Kidney glomerular epithelial cell (primary cell): ENCODE measurements around the gene SLC26A8.
"Not testable (repeated sequence)": the region's sequence is repeated elsewhere in the genome, so short reads cannot be mapped to it uniquely, and the experiment has no call there.

ENCODE experiments used
- DNase-seq: peaks from one replicate; lab custom pipeline; 2025; lab: John Stamatoyannopoulos, UW

SLC26A8 gene

DNA sequence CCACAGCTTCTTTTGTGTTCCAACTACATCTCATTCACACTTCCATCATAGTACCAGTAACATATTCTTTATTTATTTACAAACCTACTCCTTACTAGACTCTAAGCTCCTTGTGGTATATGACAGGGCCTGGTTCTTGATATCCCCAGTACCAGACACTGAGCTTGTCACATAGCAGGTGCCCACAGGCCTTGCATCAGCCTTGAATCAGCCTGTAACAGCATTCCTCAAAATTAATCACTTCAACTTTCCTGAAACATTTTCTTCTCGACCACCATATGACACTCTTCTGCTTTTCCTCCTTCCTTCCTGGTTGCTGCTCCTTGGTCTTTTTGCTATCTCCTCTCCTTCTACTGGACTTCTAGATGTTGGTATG is 78.8 kb downstream of the SLC26A8 start:
- DNase-seq = no peak

DNA sequence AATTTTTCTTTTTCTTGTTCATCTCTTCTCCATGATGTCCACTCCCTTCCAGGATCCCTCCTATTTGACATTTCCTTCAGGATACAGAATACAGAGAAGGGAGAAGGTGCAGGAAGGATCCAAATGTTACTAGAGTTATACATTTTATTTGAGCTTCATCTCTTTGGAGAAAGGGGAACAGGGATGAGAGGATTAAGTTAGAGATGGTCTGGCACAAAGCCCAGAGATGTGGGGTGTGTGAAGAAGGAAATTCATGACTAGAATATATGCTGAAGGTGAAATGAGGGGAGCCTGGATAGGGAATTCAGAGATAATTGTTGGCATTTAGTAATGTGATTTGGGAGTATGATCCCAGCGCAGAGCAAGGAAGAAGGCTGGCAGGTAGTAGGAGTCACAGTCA is 81.1 kb downstream of the SLC26A8 start:
- no peak for DNase-seq

DNA sequence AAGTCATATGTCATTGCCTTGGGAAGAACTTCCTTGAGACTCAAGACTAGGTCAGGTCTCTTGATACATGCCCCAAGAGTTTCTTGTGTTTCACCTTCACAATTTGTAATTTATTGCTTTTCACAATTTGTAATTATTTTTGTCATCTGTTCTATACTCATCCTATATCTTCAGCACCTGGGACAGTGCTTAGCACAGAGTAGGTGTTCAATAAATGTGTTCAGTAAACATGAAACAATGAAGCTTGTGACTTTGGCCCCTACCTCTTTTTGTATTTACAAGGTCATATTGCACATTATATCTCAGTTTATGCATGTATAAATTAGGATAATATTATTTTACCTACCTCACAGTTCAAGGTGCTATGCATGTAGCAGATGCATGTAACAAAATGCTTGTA is 82.1 kb downstream of the SLC26A8 start:
- DNase-seq = no peak

DNA sequence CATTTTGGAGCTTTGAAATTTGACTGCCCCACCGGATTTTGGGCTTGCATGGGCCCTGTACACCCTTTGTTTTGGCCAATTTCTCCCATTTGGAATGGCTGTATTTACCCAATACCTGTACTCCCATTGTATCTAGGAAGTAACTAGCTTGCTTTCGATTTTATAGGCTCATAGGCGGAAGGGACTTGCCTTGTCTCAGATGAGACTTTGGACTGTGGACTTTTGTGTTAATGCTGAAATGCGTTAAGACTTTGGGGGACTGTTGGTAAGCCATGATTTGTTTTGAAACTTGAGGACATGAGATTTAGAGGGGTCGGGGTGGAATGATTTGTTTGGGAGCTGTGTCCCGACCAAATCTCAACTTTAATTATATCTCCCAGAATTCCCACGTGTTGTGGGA is 83.3 kb downstream of the SLC26A8 start:
- DNase-seq = not testable (repeated sequence)

DNA sequence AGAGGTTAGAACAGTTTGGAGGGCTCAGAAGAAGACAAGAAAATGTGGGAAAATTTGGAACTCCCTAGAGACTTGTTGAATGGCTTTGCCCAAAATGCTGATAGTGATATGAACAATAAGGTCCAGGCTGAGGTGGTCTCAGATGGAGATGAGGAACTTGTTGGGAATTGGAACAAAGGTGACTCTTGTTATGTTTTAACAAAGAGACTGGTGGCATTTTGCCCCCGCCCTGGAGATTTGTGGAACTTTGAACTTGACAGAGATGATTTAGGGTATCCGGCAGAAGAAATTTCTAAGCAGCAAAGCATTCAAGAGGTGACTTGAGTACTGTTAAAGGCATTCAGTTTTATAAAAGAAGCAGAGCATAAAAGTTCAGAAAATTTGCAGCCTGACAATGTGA is 84.4 kb downstream of the SLC26A8 start:
- not testable (repeated sequence) for DNase-seq

DNA sequence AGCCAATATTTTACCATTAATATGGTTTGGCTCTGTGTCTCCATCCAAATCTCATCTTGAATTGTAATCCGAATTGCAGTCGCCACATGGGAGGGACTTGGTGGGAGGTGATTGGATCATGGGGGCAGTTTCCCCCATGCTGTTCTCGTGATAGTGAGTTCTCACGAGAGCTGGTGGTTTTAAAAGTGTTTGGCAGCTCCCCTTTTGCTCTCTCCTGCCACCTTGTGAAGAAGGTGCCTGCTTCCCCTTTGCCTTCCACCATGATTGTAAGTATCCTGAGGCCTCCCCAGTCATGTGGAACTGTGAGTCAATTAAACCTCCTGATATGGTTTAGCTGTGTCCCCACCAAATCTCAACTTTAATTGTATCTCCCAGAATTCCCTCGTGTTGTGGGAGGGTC is 85.2 kb downstream of the SLC26A8 start:
- not testable (repeated sequence) for DNase-seq

DNA sequence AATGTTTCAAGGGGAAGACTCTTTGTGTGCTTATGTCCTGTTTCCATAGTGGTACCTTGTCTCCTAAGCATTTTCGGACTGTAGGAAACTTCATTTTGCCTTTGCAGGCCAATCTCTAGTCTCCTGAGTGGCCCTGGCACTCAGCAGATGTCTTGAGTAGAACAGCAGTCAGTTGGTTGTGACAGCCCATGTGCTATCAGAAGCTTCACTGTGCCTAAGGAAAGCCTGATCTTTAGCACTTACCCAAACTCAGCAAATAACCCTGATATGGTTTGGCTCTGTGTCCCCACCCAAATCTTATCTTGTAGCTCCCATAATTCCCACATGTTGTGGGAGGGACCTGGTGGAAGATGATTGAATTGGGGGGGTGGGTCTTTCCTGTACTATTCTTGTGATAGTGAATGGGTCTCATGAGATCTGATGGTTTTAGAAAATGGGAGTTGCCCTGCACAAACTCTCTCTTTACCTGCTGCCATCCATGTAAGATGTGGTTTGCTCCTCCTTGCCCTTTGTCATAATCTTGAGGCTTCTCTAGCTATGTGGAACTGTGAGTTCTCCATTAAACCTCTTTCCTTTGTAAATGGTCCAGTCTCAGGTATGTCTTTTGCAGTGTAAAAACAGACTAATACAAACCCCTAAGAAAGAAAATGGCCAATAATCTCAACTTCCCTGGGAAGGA is 87.6 kb downstream of the SLC26A8 start:
- DNase-seq = no peak

DNA sequence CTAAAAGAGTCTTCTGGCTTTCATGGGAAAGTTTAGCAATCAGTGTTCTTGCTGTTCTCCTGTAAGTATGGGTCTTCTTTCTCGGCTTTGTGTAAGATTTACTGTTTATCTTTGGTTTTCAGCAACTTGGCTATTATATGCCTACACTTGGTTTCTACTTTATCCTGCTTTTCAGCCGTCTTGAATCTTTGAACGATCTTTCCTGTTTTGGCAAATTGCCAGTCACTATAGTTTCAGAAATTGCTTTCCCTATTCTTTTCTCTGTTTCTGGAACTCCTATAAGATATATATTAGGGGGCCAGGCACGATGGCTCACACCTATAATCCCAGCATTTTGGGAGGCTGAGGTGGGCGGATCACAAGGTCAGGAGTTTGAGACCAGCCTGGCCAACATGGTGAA is 89.0 kb downstream of the SLC26A8 start:
- no peak for DNase-seq

DNA sequence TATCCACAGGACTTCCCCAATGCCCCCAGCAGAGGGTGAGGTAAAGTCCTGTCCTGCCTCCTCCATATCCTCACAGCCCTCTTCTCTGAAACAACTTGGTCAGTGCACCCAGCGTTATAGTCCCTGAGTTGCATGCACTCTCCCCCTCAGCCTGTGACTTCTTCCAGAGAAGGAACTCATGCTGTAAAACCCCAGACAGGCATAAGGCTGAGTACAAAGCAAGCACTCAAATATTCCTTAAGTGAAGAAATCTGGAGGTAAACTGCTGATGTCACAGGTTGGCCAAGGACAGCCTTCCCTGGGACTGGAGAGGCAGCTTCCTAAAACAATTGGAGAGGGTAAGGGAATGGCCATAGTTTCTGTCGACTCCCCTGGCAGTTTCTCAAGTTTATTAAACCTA is 90.6 kb downstream of the SLC26A8 start:
- no peak for DNase-seq

DNA sequence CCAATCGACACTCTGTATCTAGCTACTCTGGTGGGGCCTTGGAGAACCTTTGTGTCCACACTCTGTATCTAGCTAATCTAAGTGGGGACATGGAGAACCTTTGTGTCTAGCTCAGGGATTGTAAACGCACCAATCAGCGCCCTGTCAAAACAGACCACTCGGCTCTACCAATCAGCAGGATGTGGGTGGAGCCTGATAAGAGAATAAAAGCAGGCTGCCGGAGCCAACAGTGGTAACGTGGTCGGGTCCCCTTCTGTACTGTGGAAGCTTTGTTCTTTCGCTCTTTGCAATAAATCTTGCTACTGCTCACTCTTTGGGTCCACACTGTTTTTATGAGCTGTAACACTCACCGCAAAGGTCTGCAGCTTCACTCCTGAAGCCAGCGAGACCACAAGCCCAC is 92.6 kb downstream of the SLC26A8 start:
- not testable (repeated sequence) for DNase-seq

DNA sequence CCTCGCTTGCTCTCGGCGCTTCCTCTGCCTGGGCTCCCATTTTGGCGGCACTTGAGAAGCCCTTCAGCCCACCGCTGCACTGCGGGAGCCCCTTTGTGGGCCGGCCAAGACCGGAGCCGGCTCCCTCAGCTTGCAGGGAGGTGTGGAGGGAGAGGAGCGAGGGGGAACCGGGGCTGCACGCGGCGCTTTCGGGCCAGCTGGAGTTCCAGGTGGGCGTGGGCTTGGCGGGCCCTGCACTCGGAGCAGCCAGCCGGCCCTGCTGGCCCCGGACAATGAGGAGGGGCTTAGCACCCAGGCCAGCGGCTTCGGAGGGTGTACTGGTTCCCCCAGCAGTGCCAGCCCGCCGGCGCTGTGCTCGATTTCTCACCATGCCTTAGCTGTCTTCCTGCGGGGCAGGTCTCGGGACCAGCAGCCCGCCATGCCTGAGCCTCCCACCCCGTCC is 93.3 kb downstream of the SLC26A8 start:
- no peak for DNase-seq

DNA sequence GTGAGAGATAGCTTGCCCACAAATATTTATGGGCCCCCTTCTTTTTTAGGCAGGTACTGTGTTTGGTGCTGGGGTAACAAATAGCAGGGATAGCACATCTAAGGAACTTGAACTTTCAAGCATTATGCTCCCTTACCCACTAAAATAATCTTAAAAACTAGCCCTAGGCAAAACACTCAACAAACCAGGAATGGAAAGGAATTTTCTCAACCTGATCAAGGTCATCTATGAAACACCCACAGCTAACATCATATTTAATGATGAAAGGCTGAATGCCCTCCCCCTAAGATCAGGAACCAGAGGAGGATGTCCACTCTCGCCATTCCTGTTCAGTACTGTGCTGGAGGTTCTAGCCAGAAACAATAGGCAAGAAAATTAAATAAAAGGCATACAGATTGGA is 94.8 kb downstream of the SLC26A8 start:
- DNase-seq = no peak

DNA sequence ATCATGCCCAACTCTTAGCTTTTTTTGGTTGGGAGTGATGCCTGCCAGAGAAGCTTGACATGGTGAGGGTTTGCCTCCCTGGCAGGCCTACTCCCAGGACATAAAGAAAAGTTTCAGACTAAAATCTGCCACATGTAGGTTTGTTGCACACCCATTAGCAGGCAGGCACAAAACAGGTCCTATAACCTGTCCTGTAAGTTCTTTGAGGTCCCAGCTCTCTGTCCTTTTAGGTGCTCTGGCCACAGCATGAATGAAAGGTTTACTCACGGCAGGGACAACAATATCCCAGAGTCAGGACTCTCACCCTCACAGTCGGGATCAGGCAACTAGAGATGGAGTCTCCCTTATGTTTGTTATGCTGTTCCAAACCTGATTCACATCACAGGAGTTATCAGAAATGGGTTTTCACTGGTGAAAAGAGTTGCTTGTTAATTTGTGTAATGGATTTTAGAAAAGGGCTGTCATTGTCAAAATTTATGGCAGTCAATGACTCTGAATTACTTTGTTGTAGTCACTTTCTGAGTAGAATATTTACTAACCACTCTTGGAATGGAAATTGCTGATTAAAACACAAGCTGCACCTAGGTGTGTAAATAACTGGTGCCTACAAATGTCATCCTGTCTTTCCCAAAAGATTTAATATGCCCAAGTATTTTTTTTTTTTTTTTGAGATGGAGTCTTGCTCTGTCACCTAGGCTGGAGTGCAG is 97.8 kb downstream of the SLC26A8 start:
- DNase-seq = no peak

DNA sequence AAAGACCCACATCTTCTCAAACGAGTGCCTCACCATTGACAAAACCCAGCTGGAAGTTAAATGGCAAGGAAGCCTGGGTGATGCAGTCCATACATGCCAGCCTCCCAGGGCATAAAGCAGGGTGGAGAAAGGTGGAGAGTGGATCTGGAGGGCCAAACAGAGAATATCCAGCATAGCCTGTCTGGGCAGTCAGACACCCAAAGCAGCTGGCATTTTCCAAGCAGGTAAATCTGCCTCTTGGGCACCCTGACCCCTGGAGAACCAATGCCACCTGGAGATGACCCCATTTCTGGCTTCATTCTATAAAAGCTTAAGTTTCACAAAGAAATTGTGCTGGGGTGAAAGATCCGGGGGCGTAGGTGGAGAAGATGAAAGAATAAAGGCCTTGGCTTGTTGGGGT is 98.5 kb downstream of the SLC26A8 start:
- no peak for DNase-seq

DNA sequence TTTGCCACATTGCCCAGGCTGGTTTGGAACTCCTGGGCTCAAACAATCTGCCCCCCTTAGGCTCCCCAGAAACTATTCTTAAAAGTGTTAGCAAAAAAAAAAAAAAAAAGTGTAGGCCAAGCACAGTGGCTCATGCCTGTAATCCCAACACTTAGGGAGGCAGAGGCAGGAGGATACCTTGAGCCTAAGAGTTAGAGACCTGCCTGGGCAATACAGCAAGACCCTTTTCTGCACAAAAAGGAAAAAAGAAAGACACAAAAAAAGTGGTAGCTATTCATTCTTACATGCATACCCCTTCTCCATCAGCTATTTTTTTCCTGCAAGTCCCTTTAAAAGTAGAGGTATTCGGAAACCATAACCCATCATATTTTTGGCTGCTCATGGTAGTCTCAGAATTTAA is 100.3 kb downstream of the SLC26A8 start:
- DNase-seq = no peak

DNA sequence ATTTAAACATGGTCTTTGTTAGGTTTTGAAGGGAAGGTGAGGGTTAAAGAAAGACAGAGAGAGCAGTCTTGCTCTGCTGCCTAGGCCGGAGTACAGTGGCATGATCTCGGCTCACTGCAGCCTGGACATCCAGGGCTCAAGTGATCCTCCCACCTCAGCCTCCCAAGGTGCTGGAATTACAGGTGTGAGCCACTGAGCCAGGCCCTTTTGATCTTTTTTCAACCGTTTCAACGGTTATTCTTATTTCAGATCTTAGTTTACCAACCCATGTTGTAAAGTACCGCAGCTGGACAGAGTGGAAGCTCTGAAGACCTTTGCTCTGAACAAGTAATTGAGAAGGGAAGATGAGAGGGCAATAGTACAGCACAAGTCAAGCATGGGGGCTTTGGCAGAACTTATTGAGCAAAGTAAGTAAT is 102.3 kb downstream of the SLC26A8 start:
- no peak for DNase-seq

DNA sequence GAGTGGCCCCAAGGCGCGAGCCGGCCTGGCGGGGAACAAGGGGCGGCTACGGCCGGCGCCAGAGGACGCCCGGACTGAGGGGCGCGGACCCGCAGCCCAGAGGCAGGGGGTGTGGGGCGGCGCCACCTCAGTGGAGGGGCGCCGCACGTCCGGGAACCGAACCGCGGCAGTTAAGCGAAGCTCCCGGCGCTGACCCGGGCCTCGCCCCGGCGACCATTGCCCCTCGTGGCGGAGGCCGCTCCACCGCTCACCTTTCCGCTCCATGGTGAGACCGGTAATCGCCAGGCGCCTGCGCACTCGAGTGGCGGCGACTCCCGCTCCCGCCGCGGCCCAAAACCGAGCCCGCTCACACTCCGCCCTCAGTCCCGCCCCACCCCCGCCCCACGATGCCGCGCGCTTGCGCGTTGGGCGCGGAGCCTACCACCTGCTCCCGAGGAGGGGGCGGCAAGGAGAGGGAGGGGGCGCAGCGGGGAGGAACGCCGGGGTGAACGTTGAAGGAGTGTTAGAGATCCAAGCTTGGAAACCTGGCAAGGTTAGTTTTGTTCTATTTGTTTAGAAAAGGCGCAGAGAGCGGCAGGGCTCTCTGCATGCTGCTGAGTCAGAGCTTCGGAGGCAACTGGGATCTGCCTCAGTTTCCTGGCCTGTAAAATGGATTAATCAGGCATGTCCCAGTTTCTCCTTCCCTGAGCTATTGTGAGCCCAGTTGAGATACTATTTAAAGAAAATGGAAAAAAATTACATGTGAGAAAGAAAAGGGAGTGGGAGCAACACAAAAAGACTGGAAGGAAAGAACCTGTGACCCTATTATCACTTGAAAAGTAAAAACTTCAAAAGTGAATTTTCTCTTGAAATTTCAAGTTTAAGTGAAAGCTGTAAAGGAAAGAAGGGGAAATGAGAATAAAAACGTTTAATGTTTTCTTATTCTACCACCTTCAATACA is 103.4 kb downstream of the SLC26A8 start, which contains the start of gene SRPK1:
TSS of gene SRPK1 (minus strand) at position 306 of the 940 bp plus-strand sequence. CDS start at position 264, 42 bp downstream.
- DNase-seq = peak; percentile 55

DNA sequence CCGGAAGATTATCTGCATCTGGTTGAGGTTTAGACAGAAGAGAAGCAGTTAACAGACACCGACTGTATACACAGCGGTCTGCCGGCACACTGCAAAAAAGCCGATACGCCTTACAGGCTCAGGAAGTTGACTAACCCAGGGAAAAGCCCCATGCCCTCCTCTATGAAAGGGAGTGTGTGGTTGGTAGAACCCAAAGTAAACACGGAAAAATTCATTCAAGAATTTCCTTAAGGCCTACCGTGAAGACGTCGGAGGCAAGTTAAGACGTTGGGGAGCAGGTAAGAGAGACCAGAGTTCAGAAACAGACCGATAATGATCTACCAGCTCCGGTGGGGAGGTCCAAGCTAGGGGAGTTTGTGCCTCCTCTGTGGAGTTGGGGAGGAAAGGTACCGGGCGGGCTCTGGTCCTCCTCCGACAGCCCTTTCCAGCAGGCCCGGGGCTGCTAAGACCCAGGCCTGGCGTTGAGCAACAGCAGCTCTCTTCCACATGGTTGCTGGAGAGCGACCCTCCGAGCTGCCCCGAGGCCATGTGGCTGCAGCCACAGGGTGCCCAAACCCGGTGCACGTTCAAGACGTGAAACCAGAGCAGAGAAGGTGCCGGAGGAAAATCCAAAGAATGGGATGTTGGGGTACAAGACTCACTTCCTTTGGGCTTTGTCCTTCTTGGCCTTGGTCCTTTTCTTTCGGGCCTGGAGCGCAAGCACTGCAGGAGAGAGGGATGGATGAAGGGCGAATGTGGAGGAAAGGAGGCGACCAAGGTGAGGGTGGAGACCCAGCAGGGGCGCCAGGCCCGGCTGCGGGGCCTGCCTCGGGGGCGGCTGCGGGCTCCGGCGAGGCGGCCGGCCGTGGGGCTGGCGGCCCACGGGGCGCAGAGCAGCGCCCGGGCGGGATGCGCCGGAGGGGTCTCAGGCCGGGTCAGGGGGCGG is 104.4 kb downstream of the SLC26A8 start:
- peak; percentile 62 for DNase-seq

DNA sequence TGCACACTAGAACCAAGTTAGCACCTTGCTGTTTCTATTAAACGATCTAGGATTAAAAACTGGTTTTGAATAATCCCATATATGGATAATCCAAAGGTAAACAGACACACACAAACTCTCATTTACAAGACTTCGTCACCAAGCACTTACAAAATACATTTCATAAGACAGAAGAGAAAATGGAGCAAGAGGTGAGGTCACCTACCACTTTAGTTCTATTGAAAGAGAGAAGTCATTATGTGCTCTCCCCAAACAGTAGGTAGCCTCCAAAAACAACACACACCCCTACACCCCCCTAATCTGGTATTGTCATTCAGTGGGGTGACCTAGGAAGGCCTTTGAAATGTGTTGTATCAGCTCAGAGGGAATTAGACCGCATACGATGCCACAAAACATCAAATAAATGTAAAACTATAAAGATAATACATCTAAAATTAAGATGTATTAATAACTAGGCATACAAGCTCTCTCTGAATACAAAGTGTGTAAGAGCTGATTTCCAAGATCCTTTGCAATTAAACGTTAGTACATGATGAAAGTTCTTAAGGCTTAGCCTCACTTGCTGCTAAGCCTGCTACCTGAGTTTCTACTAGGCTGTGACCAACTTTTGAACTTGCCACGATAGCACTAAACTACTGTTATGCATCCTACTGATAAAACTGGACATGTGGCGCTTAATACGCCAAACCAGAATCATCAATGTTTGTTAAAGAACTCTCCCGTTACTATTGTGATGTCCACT is 105.2 kb downstream of the SLC26A8 start:
- DNase-seq = no peak

DNA sequence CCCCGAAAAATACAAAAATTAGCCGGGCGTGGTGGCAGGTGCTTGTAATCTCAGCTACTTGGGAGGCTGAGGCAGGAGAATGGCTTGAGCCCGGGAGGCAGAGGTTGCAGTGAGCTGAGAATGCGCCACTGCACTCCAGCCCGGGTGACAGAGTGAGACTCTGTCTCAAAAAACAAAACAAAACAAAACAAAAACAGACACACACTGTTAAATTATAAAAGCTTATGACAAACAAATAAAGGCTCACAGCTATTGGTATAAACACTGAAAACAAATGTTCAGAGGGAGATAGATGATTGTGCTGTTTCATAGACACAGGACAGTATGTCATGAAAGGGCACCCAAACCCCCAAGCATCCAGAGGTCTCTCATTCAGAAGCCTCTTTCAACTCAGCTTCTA is 107.5 kb downstream of the SLC26A8 start:
- not testable (repeated sequence) for DNase-seq

DNA sequence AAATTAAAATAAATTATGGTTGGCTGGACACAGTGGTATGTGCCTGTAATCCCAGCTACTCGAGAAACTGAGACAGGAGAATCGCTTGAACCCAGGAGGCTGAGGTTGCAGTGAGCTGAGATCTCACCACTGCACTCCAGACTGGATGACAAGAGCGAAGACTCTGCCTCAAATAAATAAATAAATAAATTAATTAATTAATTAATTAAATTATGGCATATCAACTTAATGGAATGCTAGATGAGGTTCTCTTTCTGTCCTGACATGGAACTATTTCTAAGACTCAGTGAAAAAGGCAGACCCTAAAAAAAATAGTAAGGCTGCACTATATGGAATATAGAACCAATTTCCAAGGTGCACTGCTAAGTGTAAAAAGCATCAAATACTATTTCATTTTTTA is 108.4 kb downstream of the SLC26A8 start:
- no peak for DNase-seq
